ENCODE measurements around the gene OCSTAMP.

The OCSTAMP gene

GRCh38 chr20:46594725-46595124 is 44.3 kb upstream of the OCSTAMP start:
- no peak for DNase-seq
- H3K36me3 ChIP-seq (replicated peaks; ENCODE audit: insufficient read depth, low read length) = no peaks in the 10 kb centered on the region
- peaks cover 3% of the 10 kb centered on the region for H3K4me1 ChIP-seq (ENCODE audit: low read length)
- H3K79me2 ChIP-seq (ENCODE audit: low read length) = no peaks in the 10 kb centered on the region
- H3K9me2 ChIP-seq (replicated peaks; ENCODE audit: insufficient read depth, low read length) = no peaks in the 10 kb centered on the region
- H3K4me2 ChIP-seq (ENCODE audit: low read depth, low read length) = no peak overlapping the region
- H2AFZ ChIP-seq (ENCODE audit: low read length) = no peak overlapping the region
- H3K9ac ChIP-seq (ENCODE audit: low read length) = no peak overlapping the region
- H3K9me3 ChIP-seq (replicated peaks; ENCODE audit: insufficient read depth, low read length) = no peaks in the 10 kb centered on the region
- no peaks in the 10 kb centered on the region for H3K27me3 ChIP-seq (replicated peaks; ENCODE audit: insufficient read depth, low read length)
- H3K4me3 ChIP-seq (ENCODE audit: low read length) = no peak overlapping the region
- H3K27ac ChIP-seq (ENCODE audit: low read length) = no peak overlapping the region
- TF ChIP-seq CTCF (IDR thresholded peaks at IDR 0.05; ENCODE audit: low read length) (no peak), EZH2 (optimal IDR thresholded peaks at IDR 0.05; ENCODE audit: low read depth, low read length) (no peak), EZH2phosphoT487 (IDR thresholded peaks at IDR 0.05; ENCODE audit: low read length) (no peak)
- no peaks in the 10 kb centered on the region for H3F3A ChIP-seq (ENCODE audit: insufficient read depth, low read length)
- no peaks in the 10 kb centered on the region for H4K20me1 ChIP-seq (ENCODE audit: insufficient read depth, low read length)

- Histone ChIP-seq H3K27ac (ENCODE audit: low read length) (no peak overlapping the region), H3K9ac (ENCODE audit: low read length) (no peak overlapping the region), H3F3A (ENCODE audit: insufficient read depth, low read length) (peaks cover 4% of the 10 kb centered on the region; the same call in 1 of the 2 replicates)
Measured at GRCh38 chr20:46592580-46593362, 42.3 kb upstream of the OCSTAMP start.

GRCh38 chr20:46590443-46590842 is 40.0 kb upstream of the OCSTAMP start:
- Histone ChIP-seq H3K27me3 (replicated peaks; ENCODE audit: insufficient read depth, low read length) (no peaks in the 10 kb centered on the region), H2AFZ (ENCODE audit: low read length) (no peak overlapping the region), H3K4me2 (ENCODE audit: low read depth, low read length) (no peak overlapping the region), H4K20me1 (ENCODE audit: insufficient read depth, low read length) (no peaks in the 10 kb centered on the region), H3F3A (ENCODE audit: insufficient read depth, low read length) (peaks cover 4% of the 10 kb centered on the region; the same call in 1 of the 2 replicates), H3K4me1 (ENCODE audit: low read length) (peaks cover 16% of the 10 kb centered on the region), H3K4me3 (ENCODE audit: low read length) (no peak overlapping the region), H3K9me3 (replicated peaks; ENCODE audit: insufficient read depth, low read length) (no peaks in the 10 kb centered on the region), H3K79me2 (ENCODE audit: low read length) (no peaks in the 10 kb centered on the region), H3K36me3 (replicated peaks; ENCODE audit: insufficient read depth, low read length) (no peaks in the 10 kb centered on the region), H3K9ac (ENCODE audit: low read length) (no peak overlapping the region), H3K27ac (ENCODE audit: low read length) (no peak overlapping the region), H3K9me2 (replicated peaks; ENCODE audit: insufficient read depth, low read length) (no peaks in the 10 kb centered on the region)
- TF ChIP-seq CTCF (IDR thresholded peaks at IDR 0.05; ENCODE audit: low read length) = no peak
- no peak for TF ChIP-seq EZH2 (optimal IDR thresholded peaks at IDR 0.05; ENCODE audit: low read depth, low read length)
- TF ChIP-seq EZH2phosphoT487 (IDR thresholded peaks at IDR 0.05; ENCODE audit: low read length) = no peak
- DNase-seq = no peak

More at GRCh38 chr20:46592580-46593362, 42.3 kb upstream of the OCSTAMP start:
- TF ChIP-seq CTCF (IDR thresholded peaks at IDR 0.05; ENCODE audit: low read length) (peak; percentile 25), EZH2phosphoT487 (IDR thresholded peaks at IDR 0.05; ENCODE audit: low read length) (no peak), EZH2 (optimal IDR thresholded peaks at IDR 0.05; ENCODE audit: low read depth, low read length) (no peak)
- H3K4me2 ChIP-seq (ENCODE audit: low read depth, low read length) = no peak overlapping the region
- H3K79me2 ChIP-seq (ENCODE audit: low read length) = no peaks in the 10 kb centered on the region
- no peaks in the 10 kb centered on the region for H3K27me3 ChIP-seq (replicated peaks; ENCODE audit: insufficient read depth, low read length)
- peaks cover 16% of the 10 kb centered on the region for H3K4me1 ChIP-seq (ENCODE audit: low read length)
- H3K4me3 ChIP-seq (ENCODE audit: low read length) = no peak overlapping the region
- no peaks in the 10 kb centered on the region for H3K9me3 ChIP-seq (replicated peaks; ENCODE audit: insufficient read depth, low read length)
- DNase-seq = no peak
- H2AFZ ChIP-seq (ENCODE audit: low read length) = no peak overlapping the region
- no peaks in the 10 kb centered on the region for H4K20me1 ChIP-seq (ENCODE audit: insufficient read depth, low read length)
- no peaks in the 10 kb centered on the region for H3K9me2 ChIP-seq (replicated peaks; ENCODE audit: insufficient read depth, low read length)
- no peaks in the 10 kb centered on the region for H3K36me3 ChIP-seq (replicated peaks; ENCODE audit: insufficient read depth, low read length)

Measured in MM.1S (cell line).